BJ (cell line): ENCODE results near the gene MPZL1. TPM values are rescaled to one million over a fixed set of nuclear protein-coding genes. Genes with fewer than 3 reads are reported as not detected.

Experiments used
- CTCF ChIA-PET: fragments of 350-600 bp; formaldehyde crosslinking; extraction: SDS; loops from one replicate; lab custom pipeline; 2021; ENCODE audit warnings: antibody characterized with exemption, inconsistent platforms; lab: Yijun Ruan, JAX
- POLR2A ChIA-PET: fragments of 300-600 bp; sonication (Branson Sonifier 250); formaldehyde crosslinking; extraction: SDS; loops from one replicate; lab custom pipeline; 2021; ENCODE audit warnings: antibody characterized with exemption; lab: Charles Lee
- DNase-seq: peaks from one replicate; pipeline ENCODE4 v3.0.0-alpha.2; 2011; ENCODE audit warnings: low read depth
- H3K27me3 ChIP-seq: 2 replicates; pipeline ENCODE4 v1.6.0; 2011; ENCODE audit warnings: low read length; ENCODE audit not compliant: control insufficient read depth, insufficient read depth
- H3K36me3 ChIP-seq: 2 replicates; pipeline ENCODE4 v1.5.1; 2011; ENCODE audit warnings: low read length; ENCODE audit not compliant: control insufficient read depth, insufficient read depth
- H3K4me3 ChIP-seq: 2 replicates; pipeline ENCODE4 v1.5.1; 2011; ENCODE audit warnings: low read depth, mild to moderate bottlenecking, control low read depth, low read length
- CTCF ChIP-seq: IDR thresholded peaks from 2 replicates; pipeline ENCODE4 v1.5.1; 2011; ENCODE audit warnings: low read depth, mild to moderate bottlenecking, control low read depth, inconsistent platforms, low read length, moderate library complexity; ENCODE audit not compliant: insufficient read depth
- polyA plus RNA-seq: library from polyadenylated mRNA; depleted of rRNA; stranded (reverse); fragments of >200 nt; gene quantifications from 2 replicates; pipeline ENCODE4 v1.2.3, GENCODE V29; 2011

Gene MPZL1
- polyA plus RNA-seq, 1 experiment: 79.1 TPM

GRCh38 chr1:167687919-167688519 is 33.8 kb upstream of the MPZL1 start:
- DNase-seq: no peak
- CTCF ChIA-PET: interaction anchor here (0.6 to 3.9 kb wide), 39 partner anchors 9 to 472 kb away, joined by 3 to 51 read pairs (median 5); partner anchors contain the start of gene RCSD1
- peaks cover 4% of the 10 kb centered on the region for H3K27me3 ChIP-seq
- H3K4me3 ChIP-seq: no peak overlapping the region
- no peaks in the 10 kb centered on the region for H3K36me3 ChIP-seq
- POLR2A ChIA-PET: interaction anchor here (0.6 kb wide), 1 partner anchor 21 kb away, joined by 4 read pairs; no protein-coding TSS in a partner anchor
- peak; percentile 90 for TF ChIP-seq CTCF

- ChIA-PET CTCF (interaction anchor here (2.4 kb wide), 1 partner anchor 89 kb away, joined by 10 read pairs; no protein-coding TSS in a partner anchor), POLR2A (no interaction called here)
- DNase-seq: no peak
- TF ChIP-seq CTCF: no peak
- Histone ChIP-seq H3K36me3 (no peaks in the 10 kb centered on the region), H3K4me3 (no peak overlapping the region), H3K27me3 (peaks cover 4% of the 10 kb centered on the region)
These were observed 32.2 kb upstream of the MPZL1 start for GRCh38 chr1:167689567-167689920.

- no peak for DNase-seq
- TF ChIP-seq CTCF: no peak
- ChIA-PET POLR2A (no interaction called here), CTCF (interaction anchor here (0.6 to 2.4 kb wide), 3 partner anchors 68 to 1418 kb away, joined by 3 to 10 read pairs (median 3); no protein-coding TSS in a partner anchor)
- Histone ChIP-seq H3K27me3 (peaks cover 4% of the 10 kb centered on the region), H3K36me3 (no peaks in the 10 kb centered on the region), H3K4me3 (no peak overlapping the region)
These were observed 31.7 kb upstream of the MPZL1 start for GRCh38 chr1:167690053-167690452.

- Histone ChIP-seq H3K4me3 (no peak overlapping the region), H3K27me3 (peaks cover 4% of the 10 kb centered on the region), H3K36me3 (no peaks in the 10 kb centered on the region)
- DNase-seq: no peak
- no peak for TF ChIP-seq CTCF
- ChIA-PET CTCF (interaction anchor here (1.1 to 1.3 kb wide), 2 partner anchors 93 to 635 kb away, joined by 3 read pairs; no protein-coding TSS in a partner anchor), POLR2A (no interaction called here)
These were observed 28.2 kb upstream of the MPZL1 start for GRCh38 chr1:167693425-167694045.

- ChIA-PET POLR2A (no interaction called here), CTCF (interaction anchor here (1.1 to 1.5 kb wide), 2 partner anchors 11 to 94 kb away, joined by 3 to 5 read pairs; no protein-coding TSS in a partner anchor)
- Histone ChIP-seq H3K36me3 (no peaks in the 10 kb centered on the region), H3K27me3 (peaks cover 4% of the 10 kb centered on the region), H3K4me3 (no peak overlapping the region)
- no peak for TF ChIP-seq CTCF
- no peak for DNase-seq
These were observed 27.1 kb upstream of the MPZL1 start for GRCh38 chr1:167694691-167695090.
